Mesothelial cell of epicardium (in vitro differentiated cells): ENCODE data around the gene ZNF593. TPM values are rescaled to one million over a fixed set of nuclear protein-coding genes. Genes with fewer than 3 reads are reported as not detected.

Experiments
- DNase-seq, 2 experiments: peaks; one replicate each; pipeline ENCODE4 v3.0.0; 2021; ENCODE audit warnings: low spot score in 2 of 2; ENCODE audit not compliant: unreplicated experiment in 2 of 2
- H3K27ac Mint-ChIP-seq: 2 replicates; pipeline ENCODE4 v1.8.0; 2021; ENCODE audit warnings: mixed read lengths
- H3K27me3 Mint-ChIP-seq: 2 replicates; pipeline ENCODE4 v1.8.0; 2021; ENCODE audit warnings: low read depth, mixed read lengths
- H3K36me3 Mint-ChIP-seq: 2 replicates; pipeline ENCODE4 v1.8.0; 2021; ENCODE audit warnings: mixed read lengths
- H3K4me1 Mint-ChIP-seq: 2 replicates; pipeline ENCODE4 v1.8.0; 2021; ENCODE audit warnings: mixed read lengths
- H3K4me3 Mint-ChIP-seq: 2 replicates; pipeline ENCODE4 v1.8.0; 2021; ENCODE audit warnings: mild to moderate bottlenecking, moderate library complexity, mixed read lengths
- H3K9me3 Mint-ChIP-seq: 2 replicates; pipeline ENCODE4 v1.8.0; 2021; ENCODE audit warnings: mixed read lengths
- total RNA-seq: library from RNA; stranded (reverse); gene quantifications from 3 replicates; pipeline ENCODE4 v1.2.1, GENCODE V29; 2021
- TF ChIP-seq, protein P1 (sequence below): fragments of 200-600 bp; sonication (generic); IDR thresholded peaks from one replicate; pipeline ENCODE4 v1.5.0; 2021; ENCODE audit warnings: antibody characterized with exemption; ENCODE audit not compliant: unreplicated experiment

The ZNF593 gene
- total RNA-seq, 1 donor from 2014 or later: 28.7 TPM

DNA sequence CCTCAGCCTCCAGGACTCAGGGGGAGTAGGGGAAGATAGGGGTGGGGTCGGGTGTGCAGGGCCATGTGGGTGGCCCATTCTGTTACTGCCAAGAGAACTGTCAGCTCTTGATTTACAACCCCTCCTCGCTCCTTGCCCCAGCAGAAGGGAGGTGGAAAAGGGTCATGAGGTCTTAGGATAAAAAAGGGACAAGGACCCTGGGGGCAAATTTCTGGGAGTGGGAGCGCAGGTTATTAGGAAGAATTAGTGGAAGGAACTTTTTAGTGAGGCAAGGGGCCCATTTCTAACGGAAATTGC, 10.0 kb upstream of the ZNF593 start:
- Mint-ChIP-seq H3K27me3 (peaks cover 6% of the 10 kb centered on the region), H3K36me3 (no peaks in the 10 kb centered on the region), H3K4me3 (peak overlapping the region; percentile 55), H3K4me1 (peaks cover 52% of the 10 kb centered on the region), H3K27ac (peak overlapping the region; percentile 30), H3K9me3 (no peaks in the 10 kb centered on the region)
- DNase-seq: no peak
- TF ChIP-seq, protein P1, sequence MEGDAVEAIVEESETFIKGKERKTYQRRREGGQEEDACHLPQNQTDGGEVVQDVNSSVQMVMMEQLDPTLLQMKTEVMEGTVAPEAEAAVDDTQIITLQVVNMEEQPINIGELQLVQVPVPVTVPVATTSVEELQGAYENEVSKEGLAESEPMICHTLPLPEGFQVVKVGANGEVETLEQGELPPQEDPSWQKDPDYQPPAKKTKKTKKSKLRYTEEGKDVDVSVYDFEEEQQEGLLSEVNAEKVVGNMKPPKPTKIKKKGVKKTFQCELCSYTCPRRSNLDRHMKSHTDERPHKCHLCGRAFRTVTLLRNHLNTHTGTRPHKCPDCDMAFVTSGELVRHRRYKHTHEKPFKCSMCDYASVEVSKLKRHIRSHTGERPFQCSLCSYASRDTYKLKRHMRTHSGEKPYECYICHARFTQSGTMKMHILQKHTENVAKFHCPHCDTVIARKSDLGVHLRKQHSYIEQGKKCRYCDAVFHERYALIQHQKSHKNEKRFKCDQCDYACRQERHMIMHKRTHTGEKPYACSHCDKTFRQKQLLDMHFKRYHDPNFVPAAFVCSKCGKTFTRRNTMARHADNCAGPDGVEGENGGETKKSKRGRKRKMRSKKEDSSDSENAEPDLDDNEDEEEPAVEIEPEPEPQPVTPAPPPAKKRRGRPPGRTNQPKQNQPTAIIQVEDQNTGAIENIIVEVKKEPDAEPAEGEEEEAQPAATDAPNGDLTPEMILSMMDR: no peak

DNA sequence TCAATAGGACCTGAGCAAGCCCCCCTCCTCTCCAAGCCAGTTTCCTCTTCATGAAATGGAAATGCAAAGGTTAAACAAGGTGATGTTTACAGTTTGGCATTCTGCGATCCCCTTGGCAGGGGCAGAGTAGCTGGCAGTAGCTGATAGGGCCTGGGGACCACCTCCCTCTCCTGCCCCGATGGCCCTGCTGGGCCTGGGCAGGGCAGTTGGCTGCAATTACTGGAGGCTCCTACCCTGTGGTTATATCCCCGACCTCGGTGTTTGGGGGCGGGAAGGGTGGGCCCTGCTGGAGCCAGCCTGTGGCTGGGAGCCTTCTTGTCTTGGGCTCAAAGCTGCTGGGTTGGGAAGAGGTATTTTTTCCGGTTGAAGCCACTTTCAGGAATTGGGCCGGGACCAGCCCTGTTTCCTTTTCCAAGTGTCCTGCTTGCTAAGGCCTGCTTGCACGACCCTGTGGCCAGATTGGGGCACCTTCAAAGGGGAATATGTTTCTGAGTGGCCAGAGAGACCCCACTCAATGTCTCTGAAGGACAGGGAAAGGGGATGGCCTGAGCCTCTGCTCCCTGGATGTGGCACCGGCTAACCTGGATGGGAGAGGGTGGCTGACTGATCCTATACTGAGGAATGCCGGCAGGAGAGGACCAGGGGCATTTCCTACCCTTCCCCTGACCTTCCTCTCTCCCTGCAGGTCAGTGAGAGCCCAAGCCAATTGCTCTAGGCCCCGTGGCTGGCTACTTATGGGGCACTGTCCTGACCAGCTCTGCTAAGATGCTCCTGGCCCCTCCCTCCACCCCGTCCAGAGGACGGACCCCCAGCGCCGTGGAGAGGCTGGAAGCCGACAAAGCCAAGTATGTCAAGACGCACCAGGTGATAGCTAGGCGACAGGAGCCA, 8.9 kb upstream of the ZNF593 start:
- Mint-ChIP-seq H3K4me1 (peaks cover 43% of the 10 kb centered on the region), H3K9me3 (no peaks in the 10 kb centered on the region), H3K4me3 (peak overlapping the region; percentile 59), H3K36me3 (no peaks in the 10 kb centered on the region), H3K27me3 (peaks cover 6% of the 10 kb centered on the region), H3K27ac (no peak overlapping the region)
- TF ChIP-seq, protein P1: no peak
- no peak for DNase-seq

DNA sequence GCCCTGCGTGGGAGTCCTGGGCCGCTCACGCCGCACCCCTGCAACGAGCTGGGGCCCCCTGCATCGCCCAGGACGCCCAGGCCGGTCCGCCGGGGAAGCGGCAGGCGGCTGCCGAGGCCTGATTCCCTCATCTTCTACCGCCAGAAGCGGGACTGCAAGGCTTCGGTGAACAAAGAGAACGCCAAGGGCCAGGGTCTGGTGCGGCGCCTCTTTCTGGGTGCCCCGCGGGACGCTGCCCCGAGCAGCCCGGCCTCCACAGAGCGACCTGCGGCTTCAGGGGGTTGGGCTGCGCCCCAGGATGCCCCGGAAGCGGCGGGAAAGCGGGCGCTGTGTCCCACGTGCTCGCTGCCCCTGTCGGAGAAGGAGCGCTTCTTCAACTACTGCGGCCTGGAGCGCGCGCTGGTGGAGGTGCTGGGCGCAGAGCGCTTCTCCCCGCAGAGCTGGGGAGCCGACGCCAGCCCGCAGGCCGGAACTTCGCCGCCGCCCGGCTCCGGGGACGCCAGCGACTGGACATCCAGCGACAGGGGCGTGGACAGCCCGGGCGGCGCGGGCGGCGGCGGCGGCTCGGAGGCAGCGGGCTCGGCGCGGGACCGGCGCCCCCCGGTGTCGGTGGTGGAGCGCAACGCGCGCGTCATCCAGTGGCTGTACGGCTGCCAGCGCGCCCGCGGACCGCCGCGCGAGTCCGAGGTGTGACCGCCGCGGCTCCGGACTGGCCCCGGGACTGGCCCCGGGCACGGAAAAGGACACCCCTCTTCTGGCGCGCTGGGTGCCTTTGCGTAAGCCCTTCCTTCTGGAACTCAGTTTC, 8.1 kb upstream of the ZNF593 start:
- peaks cover 36% of the 10 kb centered on the region for H3K4me1 Mint-ChIP-seq

GRCh38 chr1:26162220-26162709, 7.4 kb upstream of the ZNF593 start:
- no peaks in the 10 kb centered on the region for H3K36me3 Mint-ChIP-seq
- no peaks in the 10 kb centered on the region for H3K9me3 Mint-ChIP-seq
- H3K4me3 Mint-ChIP-seq: peak overlapping the region; percentile 65
- H3K4me1 Mint-ChIP-seq: peaks cover 34% of the 10 kb centered on the region
- no peak for DNase-seq
- TF ChIP-seq, protein P1: no peak
- H3K27me3 Mint-ChIP-seq: peaks cover 6% of the 10 kb centered on the region
- peak overlapping the region; percentile 83 for H3K27ac Mint-ChIP-seq

More for the DNA sequence above, 8.1 kb upstream of the ZNF593 start:
- Mint-ChIP-seq H3K4me3 (peak overlapping the region; percentile 65), H3K36me3 (no peaks in the 10 kb centered on the region), H3K27ac (peak overlapping the region; percentile 83), H3K27me3 (peaks cover 6% of the 10 kb centered on the region), H3K9me3 (no peaks in the 10 kb centered on the region)
- TF ChIP-seq, protein P1: no peak
- peak in 1 of 2 experiments; percentile 71 for DNase-seq

GRCh38 chr1:26163684-26164035, 6.0 kb upstream of the ZNF593 start:
- H3K4me3 Mint-ChIP-seq: peak overlapping the region; percentile 30
- TF ChIP-seq, protein P1: no peak
- no peak for DNase-seq
- H3K27ac Mint-ChIP-seq: no peak overlapping the region
- H3K9me3 Mint-ChIP-seq: no peaks in the 10 kb centered on the region
- peaks cover 30% of the 10 kb centered on the region for H3K4me1 Mint-ChIP-seq
- H3K36me3 Mint-ChIP-seq: no peaks in the 10 kb centered on the region
- peaks cover 6% of the 10 kb centered on the region for H3K27me3 Mint-ChIP-seq
